OCI-LY1 (cell line): ENCODE measurements around the gene CDC42EP4.

Experiments
- H2AFZ ChIP-seq: fragments of 200-600 bp; sonication (generic), shearing (Covaris generic); 2 replicates; pipeline ENCODE4 v1.6.0; 2014; ENCODE audit warnings: antibody characterized with exemption, mild to moderate bottlenecking, low read length
- H3F3A ChIP-seq: fragments of 200-600 bp; sonication (generic), shearing (Covaris generic); 2 replicates; pipeline ENCODE4 v1.6.0; 2014; ENCODE audit warnings: mild to moderate bottlenecking, antibody characterized with exemption, low read length, moderate library complexity; ENCODE audit not compliant: insufficient read depth
- H3K27ac ChIP-seq: fragments of 200-600 bp; sonication (generic); 2 replicates; pipeline ENCODE4 v1.5.1; 2014; ENCODE audit warnings: low read length, mixed run types, mild to moderate bottlenecking, low read depth; ENCODE audit not compliant: poor library complexity, severe bottlenecking
- H3K27me3 ChIP-seq: fragments of 200-600 bp; sonication (generic); 2 replicates; pipeline ENCODE4 v1.6.0; 2014; ENCODE audit warnings: antibody characterized with exemption, mild to moderate bottlenecking, low read length, moderate library complexity; ENCODE audit not compliant: insufficient read depth
- H3K36me3 ChIP-seq: fragments of 200-600 bp; sonication (generic); 2 replicates; pipeline ENCODE4 v1.6.1; 2014; ENCODE audit warnings: mild to moderate bottlenecking, antibody characterized with exemption, low read length, moderate library complexity, mixed read lengths; ENCODE audit not compliant: insufficient read depth
- H3K4me1 ChIP-seq: fragments of 200-600 bp; sonication (generic); 2 replicates; pipeline ENCODE4 v1.5.1; 2014; ENCODE audit warnings: mild to moderate bottlenecking, low read length, moderate library complexity; ENCODE audit not compliant: insufficient read depth, severe bottlenecking
- H3K4me2 ChIP-seq: fragments of 200-600 bp; sonication (generic), shearing (Covaris generic); 2 replicates; pipeline ENCODE4 v1.6.1; 2014; ENCODE audit warnings: low read length
- H3K4me3 ChIP-seq: fragments of 200-600 bp; sonication (generic); 2 replicates; pipeline ENCODE4 v1.5.1; 2014; ENCODE audit warnings: low read length, low read depth, mild to moderate bottlenecking, mixed read lengths; ENCODE audit not compliant: poor library complexity, severe bottlenecking
- H3K79me2 ChIP-seq: fragments of 200-600 bp; shearing (Covaris generic); 2 replicates; pipeline ENCODE4 v1.6.1; 2016; ENCODE audit warnings: mixed run types, low read length, mixed read lengths; ENCODE audit not compliant: insufficient read depth
- H3K9ac ChIP-seq: fragments of 200-600 bp; sonication (generic), shearing (Covaris generic); 2 replicates; pipeline ENCODE4 v1.6.1; 2014; ENCODE audit warnings: mild to moderate bottlenecking, low read length, mixed read lengths
- H3K9me2 ChIP-seq: fragments of 200-600 bp; sonication (generic), shearing (Covaris generic); 2 replicates; pipeline ENCODE4 v1.6.1; 2014; ENCODE audit warnings: low read depth, mild to moderate bottlenecking, low read length, mixed read lengths
- H3K9me3 ChIP-seq: fragments of 200-600 bp; shearing (Covaris generic); 2 replicates; pipeline ENCODE4 v1.6.1; 2014; ENCODE audit warnings: low read length, mixed read lengths
- H4K20me1 ChIP-seq: fragments of 200-600 bp; sonication (generic), shearing (Covaris generic); 2 replicates; pipeline ENCODE4 v1.6.0; 2016; ENCODE audit warnings: mild to moderate bottlenecking, low read length; ENCODE audit not compliant: insufficient read depth
- EZH2 ChIP-seq: fragments of 200-600 bp; sonication (generic), shearing (Covaris generic); IDR thresholded peaks from 2 replicates; pipeline ENCODE4 v1.8.0; 2017; ENCODE audit warnings: borderline replicate concordance, mixed run types, mild to moderate bottlenecking, antibody characterized with exemption, low read length, moderate library complexity, mixed read lengths
- TF ChIP-seq, protein P1 (sequence below): fragments of 200-600 bp; sonication (generic), shearing (Covaris generic); IDR thresholded peaks from 2 replicates; pipeline ENCODE4 v1.5.1; 2017; ENCODE audit warnings: mild to moderate bottlenecking, antibody characterized with exemption, low read length, moderate library complexity, mixed read lengths

Gene CDC42EP4

DNA sequence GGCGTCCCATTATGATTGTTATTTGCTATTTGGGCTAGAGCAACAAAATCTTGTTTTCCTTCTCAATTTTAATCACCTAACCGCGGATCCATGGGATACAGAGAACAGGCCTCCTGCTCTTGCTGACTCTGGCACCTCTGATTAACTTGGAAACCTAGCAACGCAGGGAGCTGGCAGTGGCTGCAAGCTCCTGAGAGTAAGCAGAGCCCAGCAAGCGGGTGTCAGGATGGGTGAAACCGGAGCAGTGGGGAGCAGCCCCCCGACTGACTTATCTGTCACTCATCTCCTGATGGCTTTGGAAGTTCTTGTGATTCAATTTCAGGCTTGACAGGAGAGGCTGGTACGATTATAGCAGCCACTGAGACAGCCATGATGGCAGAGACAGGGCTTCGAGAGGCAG lies 45.5 kb upstream of the CDC42EP4 start:
- no peaks in the 10 kb centered on the region for H4K20me1 ChIP-seq
- no peaks in the 10 kb centered on the region for H3K9me3 ChIP-seq
- no peak overlapping the region for H3K4me2 ChIP-seq
- H3K4me1 ChIP-seq = no peaks in the 10 kb centered on the region
- 0 out of 2 replicates have a peak, but pooled peaks cover 6% of the 10 kb centered on the region for H3K27me3 ChIP-seq
- H3K4me3 ChIP-seq = no peak overlapping the region
- H3K27ac ChIP-seq = no peak overlapping the region
- no peaks in the 10 kb centered on the region for H3K79me2 ChIP-seq
- H3F3A ChIP-seq = no peaks in the 10 kb centered on the region
- TF ChIP-seq EZH2 = no peak
- TF ChIP-seq, protein P1, sequence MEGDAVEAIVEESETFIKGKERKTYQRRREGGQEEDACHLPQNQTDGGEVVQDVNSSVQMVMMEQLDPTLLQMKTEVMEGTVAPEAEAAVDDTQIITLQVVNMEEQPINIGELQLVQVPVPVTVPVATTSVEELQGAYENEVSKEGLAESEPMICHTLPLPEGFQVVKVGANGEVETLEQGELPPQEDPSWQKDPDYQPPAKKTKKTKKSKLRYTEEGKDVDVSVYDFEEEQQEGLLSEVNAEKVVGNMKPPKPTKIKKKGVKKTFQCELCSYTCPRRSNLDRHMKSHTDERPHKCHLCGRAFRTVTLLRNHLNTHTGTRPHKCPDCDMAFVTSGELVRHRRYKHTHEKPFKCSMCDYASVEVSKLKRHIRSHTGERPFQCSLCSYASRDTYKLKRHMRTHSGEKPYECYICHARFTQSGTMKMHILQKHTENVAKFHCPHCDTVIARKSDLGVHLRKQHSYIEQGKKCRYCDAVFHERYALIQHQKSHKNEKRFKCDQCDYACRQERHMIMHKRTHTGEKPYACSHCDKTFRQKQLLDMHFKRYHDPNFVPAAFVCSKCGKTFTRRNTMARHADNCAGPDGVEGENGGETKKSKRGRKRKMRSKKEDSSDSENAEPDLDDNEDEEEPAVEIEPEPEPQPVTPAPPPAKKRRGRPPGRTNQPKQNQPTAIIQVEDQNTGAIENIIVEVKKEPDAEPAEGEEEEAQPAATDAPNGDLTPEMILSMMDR = no peak
- H3K9me2 ChIP-seq = no peaks in the 10 kb centered on the region
- H2AFZ ChIP-seq = no peak overlapping the region
- no peaks in the 10 kb centered on the region for H3K36me3 ChIP-seq
- no peak overlapping the region for H3K9ac ChIP-seq

DNA sequence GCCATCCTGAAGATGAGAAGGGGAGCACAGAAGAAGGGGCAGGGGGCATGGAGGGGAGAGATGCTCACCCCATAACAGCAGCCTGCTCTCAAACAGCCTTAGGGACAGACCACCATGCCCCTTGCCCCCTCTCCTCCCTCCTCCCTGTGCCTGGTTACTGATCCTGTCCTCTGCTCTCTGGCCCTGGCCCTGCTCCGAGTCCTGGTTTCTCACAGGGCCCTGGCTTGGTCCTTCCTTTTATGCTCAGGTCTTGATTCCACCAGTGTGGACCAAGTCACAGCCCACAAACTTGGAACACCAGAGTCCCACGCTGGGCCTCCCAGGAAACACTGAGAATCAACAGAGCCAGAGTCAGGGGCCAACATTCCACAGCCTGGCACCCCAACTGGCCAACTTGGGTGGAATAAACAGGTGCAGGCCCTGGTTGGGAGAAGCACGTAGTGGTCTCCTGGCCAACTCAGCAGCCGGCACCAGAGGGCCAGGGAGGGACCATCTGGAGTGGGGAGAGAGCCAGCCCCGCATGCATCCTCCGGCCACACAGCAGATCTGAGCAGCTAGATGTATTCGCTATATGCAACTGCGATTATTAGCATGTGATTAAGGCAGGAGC lies 44.9 kb upstream of the CDC42EP4 start:
- Histone ChIP-seq H3K36me3 (no peaks in the 10 kb centered on the region), H3F3A (no peaks in the 10 kb centered on the region), H3K27ac (no peak overlapping the region), H3K27me3 (0 out of 2 replicates have a peak, but pooled peaks cover 3% of the 10 kb centered on the region), H4K20me1 (no peaks in the 10 kb centered on the region), H3K9ac (no peak overlapping the region), H3K9me3 (no peaks in the 10 kb centered on the region), H3K4me2 (no peak overlapping the region), H3K4me3 (no peak overlapping the region), H3K4me1 (no peaks in the 10 kb centered on the region), H3K79me2 (no peaks in the 10 kb centered on the region), H2AFZ (no peak overlapping the region), H3K9me2 (no peaks in the 10 kb centered on the region)
- TF ChIP-seq, protein P1 = no peak
- TF ChIP-seq EZH2 = no peak

- TF ChIP-seq, protein P1 = no peak
- TF ChIP-seq EZH2 = no peak
Observed at GRCh38 chr17:73354423-73355284, 42.9 kb upstream of the CDC42EP4 start.

More at GRCh38 chr17:73354423-73355284, 42.9 kb upstream of the CDC42EP4 start:
- Histone ChIP-seq H3K36me3 (no peaks in the 10 kb centered on the region), H3K4me3 (no peak overlapping the region), H4K20me1 (no peaks in the 10 kb centered on the region), H3K27ac (no peak overlapping the region), H3K27me3 (no peaks in the 10 kb centered on the region), H3K4me1 (no peaks in the 10 kb centered on the region), H3F3A (no peaks in the 10 kb centered on the region), H3K4me2 (no peak overlapping the region), H2AFZ (no peak overlapping the region), H3K9ac (no peak overlapping the region), H3K9me3 (no peaks in the 10 kb centered on the region), H3K79me2 (no peaks in the 10 kb centered on the region), H3K9me2 (no peaks in the 10 kb centered on the region)
